ENCODE data around the gene MYO19.

MYO19 gene

DNA sequence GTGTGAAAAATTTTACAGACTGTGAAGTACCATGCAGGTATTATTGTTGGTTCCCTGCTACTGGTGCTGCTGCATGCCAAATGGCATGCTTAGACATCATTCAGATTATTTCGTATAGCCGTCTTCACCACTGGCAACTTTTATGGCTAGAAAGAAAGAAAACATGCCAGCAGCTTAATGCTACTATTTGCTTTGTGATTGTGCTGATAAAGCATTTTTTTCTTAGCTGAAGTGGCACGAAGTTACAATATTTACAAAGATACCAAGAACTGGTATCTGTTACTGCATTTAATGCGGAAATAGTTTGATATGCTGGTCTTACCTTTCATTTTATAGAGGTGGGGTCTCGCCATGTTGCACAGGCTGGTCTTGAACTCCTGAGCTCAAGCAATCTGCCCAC is 40.0 kb downstream of the MYO19 start:
- no peaks in the 10 kb centered on the region for H3K4me1 ChIP-seq (ENCODE audit: control insufficient read depth, insufficient read depth, low read length)
- peaks cover 55 to 92% of the 10 kb centered on the region in 2 experiments for H3K36me3 ChIP-seq (ENCODE audit: control insufficient read depth in 2 of 2, insufficient read depth in 1 of 2, low read length in 2 of 2)
- ChIA-PET POLR2A (interaction anchor here (1.2 to 2.3 kb wide), 4 partner anchors 8 to 106 kb away, joined by 3 to 9 read pairs (median 4); partner anchors contain the start of genes GGNBP2, MRM1 and ZNHIT3), CTCF (interaction anchor here (2.1 to 2.2 kb wide), 2 partner anchors 12 to 346 kb away, joined by 9 to 11 read pairs; no protein-coding TSS in a partner anchor)
- H3K9me3 ChIP-seq (ENCODE audit: control insufficient read depth, insufficient read depth, low read depth, low read length) = no peaks in the 10 kb centered on the region
- peak; percentile 30; the same call in 1 of the 2 replicates for TF ChIP-seq OSR2 (tag by site-specific recombination; IDR thresholded peaks at IDR 0.05)
- TF ChIP-seq ZSCAN16 (tag by site-specific recombination; IDR thresholded peaks at IDR 0.05) = no peak
- TF ChIP-seq MEIS1 (CRISPR knock-in tag; IDR thresholded peaks at IDR 0.05; ENCODE audit: borderline replicate concordance) = no peak
- TF ChIP-seq, protein P1, sequence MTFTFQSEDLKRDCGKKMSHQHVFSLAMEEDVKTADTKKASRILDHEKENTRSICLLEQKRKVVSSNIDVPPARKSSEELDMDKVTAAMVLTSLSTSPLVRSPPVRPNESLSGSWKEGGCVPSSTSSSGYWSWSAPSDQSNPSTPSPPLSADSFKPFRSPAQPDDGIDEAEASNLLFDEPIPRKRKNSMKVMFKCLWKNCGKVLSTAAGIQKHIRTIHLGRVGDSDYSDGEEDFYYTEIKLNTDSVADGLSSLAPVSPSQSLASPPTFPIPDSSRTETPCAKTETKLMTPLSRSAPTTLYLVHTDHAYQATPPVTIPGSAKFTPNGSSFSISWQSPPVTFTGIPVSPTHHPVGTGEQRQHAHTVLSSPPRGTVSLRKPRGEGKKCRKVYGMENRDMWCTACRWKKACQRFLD (tag by site-specific recombination; IDR thresholded peaks at IDR 0.05) = no peak
- H3K27ac ChIP-seq (ENCODE audit: extremely low read depth, low read depth, low read length) = no peak overlapping the region
- no peak overlapping the region for H3K4me3 ChIP-seq (ENCODE audit: low read depth, low read length)

DNA sequence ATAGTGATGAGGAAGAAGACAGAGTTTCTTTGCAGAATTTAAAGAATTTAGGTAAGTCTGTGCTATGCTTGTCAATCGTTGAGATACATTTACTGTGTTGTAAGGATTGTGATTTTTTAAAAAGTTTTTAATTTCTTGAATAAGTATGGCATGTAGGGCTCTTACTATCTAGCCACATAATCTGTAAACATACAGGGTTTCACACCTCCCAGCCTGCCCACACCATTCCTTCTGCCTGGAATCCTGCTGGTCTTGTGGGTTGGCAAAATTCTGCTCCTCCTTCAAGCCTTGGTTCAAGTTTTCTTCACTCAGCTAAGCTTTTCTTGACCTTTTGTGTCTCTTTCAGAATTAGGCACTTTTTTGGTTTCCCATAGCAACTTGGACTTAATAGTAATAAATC is 40.7 kb downstream of the MYO19 start:
- ChIA-PET POLR2A (interaction anchor here (2.3 kb wide), 1 partner anchor 7 kb away, joined by 9 read pairs; the partner anchor contains the start of gene ZNHIT3), CTCF (interaction anchor here (2.1 to 2.2 kb wide), 2 partner anchors 11 to 345 kb away, joined by 9 to 11 read pairs; no protein-coding TSS in a partner anchor)
- H3K27ac ChIP-seq (ENCODE audit: extremely low read depth, low read depth, low read length) = no peak overlapping the region
- H3K9me3 ChIP-seq (ENCODE audit: control insufficient read depth, insufficient read depth, low read depth, low read length) = no peaks in the 10 kb centered on the region
- no peak overlapping the region for H3K4me3 ChIP-seq (ENCODE audit: low read depth, low read length)
- TF ChIP-seq ZNF404 (tag by site-specific recombination; IDR thresholded peaks at IDR 0.05) (no peak), ZFHX2 (tag by site-specific recombination; conservative IDR thresholded peaks at IDR 0.05) (0 out of 2 replicates have a peak, but pooled peaks have one; percentile 12), WT1 (tag by site-specific recombination; IDR thresholded peaks at IDR 0.05) (no peak), ZNF658 (tag by site-specific recombination; IDR thresholded peaks at IDR 0.05) (no peak)
- H3K4me1 ChIP-seq (ENCODE audit: control insufficient read depth, insufficient read depth, low read length) = no peaks in the 10 kb centered on the region
- peaks cover 55 to 94% of the 10 kb centered on the region in 2 experiments for H3K36me3 ChIP-seq (ENCODE audit: control insufficient read depth in 2 of 2, insufficient read depth in 1 of 2, low read length in 2 of 2)

DNA sequence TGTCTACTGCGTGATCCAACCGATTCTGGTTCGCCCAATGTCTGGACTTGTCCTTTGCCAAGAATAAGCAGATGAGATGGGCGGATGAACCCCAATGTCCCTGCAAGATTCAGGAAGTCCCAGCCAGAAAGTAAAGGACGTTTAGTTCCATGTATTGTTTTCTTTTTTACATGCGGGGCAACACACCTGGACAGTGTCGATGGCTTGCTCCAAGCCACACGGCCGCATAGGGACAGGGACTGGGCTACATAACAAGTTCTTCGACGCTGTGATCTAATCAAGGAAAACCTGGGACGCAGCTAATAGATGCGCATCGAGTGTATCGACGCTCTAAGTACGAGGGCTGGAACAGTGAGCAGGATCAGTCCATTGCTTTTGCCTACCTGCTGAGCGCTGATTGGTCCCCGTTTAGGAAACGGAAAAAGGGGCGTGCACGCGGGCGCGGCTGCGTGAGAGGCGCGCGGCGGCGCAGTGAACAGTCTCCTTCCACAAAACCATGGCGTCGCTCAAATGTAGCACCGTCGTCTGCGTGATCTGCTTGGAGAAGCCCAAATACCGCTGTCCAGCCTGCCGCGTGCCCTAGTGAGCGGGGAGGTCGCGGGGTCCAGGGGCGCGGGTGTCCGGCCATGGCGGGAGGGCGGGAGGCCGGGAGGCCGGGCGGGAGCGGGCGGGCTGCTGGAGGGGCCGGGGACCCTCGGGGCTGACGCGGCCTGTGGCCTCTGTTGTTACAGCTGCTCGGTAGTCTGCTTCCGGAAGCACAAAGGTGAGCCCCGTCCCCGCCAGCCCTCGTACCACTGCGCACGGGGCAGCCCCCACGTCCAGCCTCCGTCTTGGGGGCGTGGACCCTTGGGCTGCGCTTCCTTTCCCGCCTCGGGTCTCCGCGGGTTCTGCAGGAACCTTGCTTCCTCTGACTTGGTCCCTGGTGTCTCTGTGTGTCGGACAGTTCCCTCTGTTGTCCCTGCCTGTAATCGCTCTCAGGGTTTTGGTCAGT is 48.2 kb downstream of the MYO19 start, which contains the start of gene ZNHIT3:
TSS of gene ZNHIT3 (plus strand) at position 478 of the 991 bp plus-strand sequence. CDS start at position 497, 19 bp downstream.
- no peaks in the 10 kb centered on the region for H3K9me3 ChIP-seq (ENCODE audit: control insufficient read depth, insufficient read depth, low read depth, low read length)
- POLR2A ChIA-PET = interaction anchor here (0.6 to 1.6 kb wide), 9 partner anchors 9 to 861 kb away, joined by 3 to 9 read pairs (median 4); partner anchors contain the start of genes GGNBP2, LYZL6 and TAF15
- H3K4me3 ChIP-seq (ENCODE audit: low read depth, low read length) = peak within 1 kb of the TSS; percentile 94
- peak within 1 kb of the TSS; percentile 64 for H3K27ac ChIP-seq (ENCODE audit: extremely low read depth, low read depth, low read length)
- H3K4me1 ChIP-seq (ENCODE audit: control insufficient read depth, insufficient read depth, low read length) = no peaks in the 10 kb centered on the region
- H3K36me3 ChIP-seq (ENCODE audit: control insufficient read depth in 2 of 2, insufficient read depth in 1 of 2, low read length in 2 of 2) = peaks cover 24 to 33% of the 10 kb centered on the region in 2 experiments
- CTCF ChIA-PET = interaction anchor here (0.6 to 1.9 kb wide), 2 partner anchors 69 to 338 kb away, joined by 3 to 12 read pairs; no protein-coding TSS in a partner anchor
- TF ChIP-seq ZSCAN30 (tag by site-specific recombination; IDR thresholded peaks at IDR 0.05) (peak; percentile 37; the same call in 1 of the 2 replicates), ZNF544 (tag by site-specific recombination; IDR thresholded peaks at IDR 0.05) (no peak), ZSCAN16 (tag by site-specific recombination; IDR thresholded peaks at IDR 0.05) (no peak), ZNF394 (tag by site-specific recombination; IDR thresholded peaks at IDR 0.05; ENCODE audit: borderline replicate concordance) (peak; percentile 37; the same call in 1 of the 2 replicates), ZNF175 (tag by site-specific recombination; IDR thresholded peaks at IDR 0.05) (no peak), ZNF341 (tag by site-specific recombination; IDR thresholded peaks at IDR 0.05; ENCODE audit: low read depth) (no peak), YY2 (tag by site-specific recombination; IDR thresholded peaks at IDR 0.05) (peak; percentile 61), HOXD13 (CRISPR knock-in tag; IDR thresholded peaks at IDR 0.05; ENCODE audit: borderline replicate concordance) (no peak), ZNF621 (tag by site-specific recombination; IDR thresholded peaks at IDR 0.05) (no peak), GLIS1 (tag by site-specific recombination; IDR thresholded peaks at IDR 0.05) (no peak), ZFP69B (tag by site-specific recombination; IDR thresholded peaks at IDR 0.05) (peak; percentile 31; the same call in 1 of the 2 replicates), ZNF501 (tag by site-specific recombination; IDR thresholded peaks at IDR 0.05) (no peak), KLF16 (tag by site-specific recombination; IDR thresholded peaks at IDR 0.05) (peak; percentile 92), ZNF561 (tag by site-specific recombination; IDR thresholded peaks at IDR 0.05; ENCODE audit: borderline replicate concordance) (no peak), ZNF157 (tag by site-specific recombination; IDR thresholded peaks at IDR 0.05) (no peak), ZNF391 (tag by site-specific recombination; IDR thresholded peaks at IDR 0.05; ENCODE audit: borderline replicate concordance, low read depth) (0 out of 2 replicates have a peak, but pooled peaks have one; percentile 25), ZNF292 (tag by site-specific recombination; IDR thresholded peaks at IDR 0.05; ENCODE audit: borderline replicate concordance, low read depth) (no peak)
- TF ChIP-seq, protein P2, sequence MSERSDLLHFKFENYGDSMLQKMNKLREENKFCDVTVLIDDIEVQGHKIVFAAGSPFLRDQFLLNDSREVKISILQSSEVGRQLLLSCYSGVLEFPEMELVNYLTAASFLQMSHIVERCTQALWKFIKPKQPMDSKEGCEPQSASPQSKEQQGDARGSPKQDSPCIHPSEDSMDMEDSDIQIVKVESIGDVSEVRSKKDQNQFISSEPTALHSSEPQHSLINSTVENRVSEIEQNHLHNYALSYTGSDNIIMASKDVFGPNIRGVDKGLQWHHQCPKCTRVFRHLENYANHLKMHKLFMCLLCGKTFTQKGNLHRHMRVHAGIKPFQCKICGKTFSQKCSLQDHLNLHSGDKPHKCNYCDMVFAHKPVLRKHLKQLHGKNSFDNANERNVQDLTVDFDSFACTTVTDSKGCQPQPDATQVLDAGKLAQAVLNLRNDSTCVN (tag by site-specific recombination; optimal IDR thresholded peaks at IDR 0.05) = peak; percentile 98
- TF ChIP-seq, protein P3, sequence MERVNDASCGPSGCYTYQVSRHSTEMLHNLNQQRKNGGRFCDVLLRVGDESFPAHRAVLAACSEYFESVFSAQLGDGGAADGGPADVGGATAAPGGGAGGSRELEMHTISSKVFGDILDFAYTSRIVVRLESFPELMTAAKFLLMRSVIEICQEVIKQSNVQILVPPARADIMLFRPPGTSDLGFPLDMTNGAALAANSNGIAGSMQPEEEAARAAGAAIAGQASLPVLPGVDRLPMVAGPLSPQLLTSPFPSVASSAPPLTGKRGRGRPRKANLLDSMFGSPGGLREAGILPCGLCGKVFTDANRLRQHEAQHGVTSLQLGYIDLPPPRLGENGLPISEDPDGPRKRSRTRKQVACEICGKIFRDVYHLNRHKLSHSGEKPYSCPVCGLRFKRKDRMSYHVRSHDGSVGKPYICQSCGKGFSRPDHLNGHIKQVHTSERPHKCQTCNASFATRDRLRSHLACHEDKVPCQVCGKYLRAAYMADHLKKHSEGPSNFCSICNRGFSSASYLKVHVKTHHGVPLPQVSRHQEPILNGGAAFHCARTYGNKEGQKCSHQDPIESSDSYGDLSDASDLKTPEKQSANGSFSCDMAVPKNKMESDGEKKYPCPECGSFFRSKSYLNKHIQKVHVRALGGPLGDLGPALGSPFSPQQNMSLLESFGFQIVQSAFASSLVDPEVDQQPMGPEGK (tag by site-specific recombination; IDR thresholded peaks at IDR 0.05) = no peak

Measured in HEK293 (cell line).